Stimulated activated CD4-positive, alpha-beta T cell treated with anti-CD3 and anti-CD28 coated beads, Interleukin-1b, Interleukin-23, amount 100 ng/mL, for 4 hours (primary cell): ENCODE results near the gene FAM13A.
"Not testable (repeated sequence)": the region's sequence is repeated elsewhere in the genome, so short reads cannot be mapped to it uniquely, and the experiment has no call there.

ENCODE experiments used
- DNase-seq, 2 donors: peaks; one replicate each; pipeline ENCODE4 v3.0.0-alpha.2; 2020; ENCODE audit warnings: low read depth in 2 of 2

Gene FAM13A

DNA sequence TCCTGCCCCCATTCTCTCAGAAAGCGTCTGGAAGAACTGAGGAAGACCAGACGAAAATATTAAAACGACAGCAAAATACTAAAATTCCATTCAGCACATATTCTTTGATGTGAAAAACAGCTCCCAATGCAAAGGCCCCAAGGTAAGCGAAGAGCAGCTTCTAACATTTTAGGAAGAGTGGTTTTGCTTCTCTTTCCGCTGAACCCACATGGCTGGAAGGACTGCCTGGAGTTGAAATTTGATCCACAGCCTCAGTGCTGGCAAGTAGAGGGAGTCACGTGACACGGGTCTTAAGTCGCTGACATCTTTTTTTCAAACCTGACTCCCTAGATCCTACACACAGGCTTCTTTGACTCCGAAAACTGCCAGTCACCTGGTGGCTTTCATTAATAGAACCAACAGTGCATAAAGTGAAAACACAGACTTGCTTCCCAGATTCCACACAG lies at the start of gene FAM13A:
Gene FAM13A, minus strand, starts transcription at position 233 of the 446 bp plus-strand sequence. Its CDS starts 221 bp downstream, at position 12.
- DNase-seq = no peak

DNA sequence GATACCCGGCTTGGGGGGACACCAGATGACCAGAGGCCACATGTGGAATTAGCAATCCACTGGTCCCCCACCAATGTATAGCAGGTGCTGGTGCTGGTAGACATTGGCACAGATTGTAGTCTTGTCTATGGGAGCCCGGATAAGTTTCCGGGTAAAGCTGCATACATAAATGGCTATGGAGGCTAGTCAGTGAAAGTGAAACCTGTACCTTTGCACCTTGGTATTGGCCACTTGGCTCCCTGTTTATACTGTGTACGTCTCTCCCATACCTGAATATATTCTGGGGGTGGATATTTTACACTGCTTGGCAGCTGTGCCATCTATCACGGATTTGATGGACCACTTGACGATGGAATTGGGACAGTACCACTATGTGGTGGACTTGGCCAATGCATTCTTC lies 48.7 kb upstream of the FAM13A start:
- DNase-seq = no peak

DNA sequence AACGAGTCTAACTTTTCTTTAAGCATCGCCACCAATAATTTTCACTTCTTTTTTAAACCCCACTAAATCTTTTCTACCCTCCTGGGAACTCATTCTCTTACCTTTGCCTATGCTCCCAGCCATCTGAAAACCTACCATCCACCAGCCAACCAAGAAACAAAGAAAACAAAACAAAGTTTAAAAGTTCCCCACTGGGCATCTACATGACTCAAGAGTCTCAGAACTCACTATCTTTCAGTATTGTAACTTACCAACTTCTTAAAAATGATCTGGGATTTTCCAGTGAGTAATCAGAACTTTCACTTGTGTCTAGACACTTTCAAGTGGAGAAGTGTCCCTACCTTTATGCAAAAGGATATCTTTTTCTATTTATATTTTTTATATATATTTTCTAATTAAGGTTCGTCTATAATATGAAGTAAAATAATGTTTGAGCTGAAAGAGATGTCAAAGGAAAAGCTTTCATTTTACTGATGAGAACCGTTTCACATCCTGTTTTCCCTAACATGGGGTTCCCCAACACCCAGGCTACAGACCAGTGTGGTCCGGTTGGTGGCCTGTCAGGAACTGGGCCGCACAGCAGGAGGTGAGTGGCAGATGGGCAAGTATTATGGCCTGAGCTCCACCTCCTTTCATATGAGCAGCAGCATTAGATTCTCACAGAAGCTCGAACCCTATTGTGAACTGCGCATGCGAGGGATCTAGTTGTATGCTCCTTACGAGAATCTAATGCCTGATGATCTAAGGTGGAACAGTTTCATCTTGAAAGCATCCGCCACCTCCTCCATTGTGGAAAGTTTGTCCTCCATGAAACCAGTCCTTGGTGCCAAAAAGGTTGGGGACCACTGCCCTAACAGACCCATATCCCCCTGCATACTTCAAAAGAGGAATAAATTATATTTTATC lies 44.5 kb upstream of the FAM13A start:
- DNase-seq = no peak

DNA sequence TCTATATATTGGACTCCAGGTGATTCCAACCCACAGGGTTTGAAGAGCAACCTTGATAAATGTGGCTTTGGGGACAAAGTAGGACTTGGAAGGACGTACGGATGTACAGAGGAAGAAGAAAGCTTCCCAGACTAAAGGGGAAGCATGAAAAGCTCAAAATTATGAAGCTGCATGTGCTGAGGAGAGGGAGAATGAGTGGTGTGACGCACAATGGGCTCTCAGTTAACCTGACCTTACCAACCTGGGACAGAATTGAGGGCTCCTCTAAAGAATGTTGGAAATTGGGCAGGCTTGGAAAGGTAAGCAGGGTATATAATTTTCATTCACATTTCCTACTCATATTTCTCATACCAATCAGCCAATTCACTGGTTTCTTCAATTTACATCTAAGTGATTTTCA lies 43.9 kb upstream of the FAM13A start:
- DNase-seq = no peak

DNA sequence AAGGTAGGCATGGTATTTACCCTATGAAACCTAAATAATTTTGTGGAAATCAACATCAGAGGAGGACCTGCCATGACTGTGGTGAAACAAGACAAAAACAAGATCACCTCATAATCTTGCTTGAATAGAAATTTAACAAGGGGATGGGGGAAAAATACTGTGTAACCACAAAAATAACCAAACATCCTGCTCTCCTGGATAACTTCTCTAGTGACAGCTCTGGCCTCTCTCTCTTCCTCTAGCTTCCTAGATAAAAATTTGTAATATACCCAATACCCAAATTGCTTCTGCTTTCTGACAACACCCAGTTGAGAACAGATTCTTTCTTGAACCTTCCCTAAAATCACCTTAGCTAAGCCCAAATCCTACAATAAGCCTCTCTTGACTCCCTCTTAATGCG lies 42.5 kb upstream of the FAM13A start:
- no peak for DNase-seq

DNA sequence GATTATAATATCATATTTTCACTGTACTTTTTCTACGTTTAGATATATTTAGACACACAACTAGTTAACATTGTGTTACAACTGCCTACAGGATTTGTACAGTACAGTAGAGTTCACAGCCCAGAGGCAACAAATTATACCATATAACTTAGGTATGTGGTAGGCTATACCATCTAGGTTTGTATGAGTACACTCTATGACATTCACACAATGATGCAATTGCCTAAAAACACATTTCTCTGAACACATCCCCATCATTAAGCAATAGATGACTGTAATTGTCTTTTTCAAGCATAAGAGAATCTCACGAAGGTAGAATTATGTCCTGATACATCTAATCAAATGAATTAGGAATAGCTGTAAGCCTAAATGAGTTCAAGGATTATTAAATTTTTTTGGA lies 42.0 kb upstream of the FAM13A start:
- no peak for DNase-seq

DNA sequence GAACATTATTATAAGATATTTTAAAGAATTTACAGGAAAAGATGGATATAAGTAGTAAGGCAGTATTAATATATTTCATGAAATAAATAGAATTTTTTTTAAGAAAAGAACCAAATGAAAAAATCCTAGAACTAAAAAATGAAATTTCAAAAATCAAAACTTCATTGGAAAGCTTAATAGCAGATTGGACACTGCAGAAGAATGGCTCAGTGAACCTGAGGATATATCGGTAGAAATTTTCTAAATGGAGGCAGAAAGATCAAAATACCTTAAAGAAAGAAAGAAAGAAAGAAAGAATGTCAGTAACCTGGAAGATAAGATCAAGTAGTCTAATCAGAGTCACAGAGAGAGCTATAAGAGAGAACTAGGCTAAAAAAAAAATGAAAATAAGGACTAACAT lies 21.3 kb upstream of the FAM13A start:
- DNase-seq = no peak

DNA sequence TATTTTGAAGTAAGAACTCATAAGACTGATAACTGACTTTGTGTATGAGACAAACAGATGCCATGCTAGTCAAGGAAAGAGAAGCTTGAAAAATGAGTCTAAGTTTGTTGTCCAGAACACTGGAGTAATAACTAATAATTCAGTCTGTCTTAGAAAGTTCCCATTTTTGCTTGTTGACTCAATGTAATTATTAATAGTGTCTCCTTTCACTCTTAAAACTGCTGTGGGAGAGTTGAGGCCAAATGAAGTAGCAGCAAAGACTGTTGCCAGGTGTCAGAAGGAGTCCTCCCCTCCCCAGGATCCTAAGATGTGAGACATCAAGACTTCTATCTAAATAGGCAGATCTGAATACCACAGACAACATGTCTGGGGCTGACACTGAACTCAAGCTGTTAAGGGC lies 20.8 kb upstream of the FAM13A start:
- no peak for DNase-seq

DNA sequence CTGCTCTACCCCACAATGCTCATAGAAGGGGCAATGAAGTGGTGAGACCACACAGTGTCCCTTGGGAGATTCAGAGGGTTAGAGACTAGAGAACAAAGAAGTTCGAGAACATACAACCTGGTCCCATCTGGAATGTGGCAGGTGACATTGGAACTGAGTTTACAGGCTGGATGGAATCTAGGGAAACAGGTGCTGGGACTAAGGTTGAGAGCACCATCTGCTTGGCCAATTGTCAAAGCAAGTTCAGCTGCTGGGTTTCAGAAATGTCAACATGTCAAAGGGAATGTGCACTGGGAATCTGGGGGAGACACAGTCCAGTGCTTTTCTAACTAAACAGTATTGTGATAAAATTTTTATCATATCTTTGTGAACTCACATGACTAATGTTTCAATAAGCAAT lies 15.9 kb upstream of the FAM13A start:
- no peak for DNase-seq

DNA sequence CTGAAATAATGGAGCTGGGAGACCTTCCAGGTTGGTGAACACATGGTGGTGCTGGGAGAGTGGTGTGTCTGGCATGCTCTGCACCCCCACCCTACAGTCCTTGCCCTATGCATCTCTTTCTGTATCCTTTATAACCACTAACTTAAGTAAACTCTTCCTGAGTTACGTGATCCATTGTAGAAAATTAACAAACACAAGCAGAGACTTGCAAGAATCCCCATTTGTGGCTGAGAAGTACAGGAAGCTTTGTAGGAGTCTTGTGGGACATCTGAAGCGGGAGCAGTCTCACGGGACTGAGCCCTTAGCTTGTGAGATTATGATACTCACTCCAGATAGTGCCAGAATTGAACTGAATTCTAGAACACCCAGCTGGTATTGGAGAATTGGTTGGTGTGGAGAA lies 14.3 kb upstream of the FAM13A start:
- no peak for DNase-seq

DNA sequence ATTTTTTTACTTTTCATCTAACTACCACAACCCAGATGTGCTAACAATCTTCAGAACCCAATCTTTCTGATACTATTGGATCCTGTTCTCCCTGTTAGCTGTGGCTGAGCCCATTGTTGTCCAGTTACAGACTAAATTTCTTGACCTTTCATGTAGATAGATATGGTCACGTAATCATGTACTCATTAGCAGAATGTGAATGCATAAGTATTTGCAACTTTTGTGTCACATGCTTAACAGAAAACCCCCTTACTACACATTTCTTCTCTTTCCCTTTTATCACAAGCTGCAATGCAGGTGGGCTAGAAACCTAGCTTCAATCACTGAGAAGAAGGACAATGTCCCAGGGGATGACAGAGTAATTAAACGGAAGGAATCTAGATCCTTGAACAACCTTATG lies 13.1 kb upstream of the FAM13A start:
- DNase-seq = no peak

DNA sequence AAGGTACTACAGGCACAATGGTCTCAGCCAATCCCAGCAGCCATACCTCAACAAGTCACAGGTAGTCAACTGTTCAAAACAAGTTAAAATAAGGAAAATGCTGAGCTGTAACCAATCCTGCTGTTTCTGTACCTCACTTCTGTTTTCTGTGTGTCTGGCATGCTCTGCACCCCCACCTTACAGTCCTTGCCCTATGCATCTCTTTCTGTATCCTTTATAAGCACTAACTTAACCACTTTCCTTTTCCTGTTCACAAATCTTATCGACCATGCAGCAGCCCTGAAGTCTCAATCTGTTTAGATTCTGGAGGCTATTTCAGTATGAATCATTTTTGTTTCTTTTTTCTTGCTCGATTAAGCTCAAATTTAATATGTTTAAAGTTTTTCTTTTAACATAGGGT lies 12.5 kb upstream of the FAM13A start:
- DNase-seq = no peak

DNA sequence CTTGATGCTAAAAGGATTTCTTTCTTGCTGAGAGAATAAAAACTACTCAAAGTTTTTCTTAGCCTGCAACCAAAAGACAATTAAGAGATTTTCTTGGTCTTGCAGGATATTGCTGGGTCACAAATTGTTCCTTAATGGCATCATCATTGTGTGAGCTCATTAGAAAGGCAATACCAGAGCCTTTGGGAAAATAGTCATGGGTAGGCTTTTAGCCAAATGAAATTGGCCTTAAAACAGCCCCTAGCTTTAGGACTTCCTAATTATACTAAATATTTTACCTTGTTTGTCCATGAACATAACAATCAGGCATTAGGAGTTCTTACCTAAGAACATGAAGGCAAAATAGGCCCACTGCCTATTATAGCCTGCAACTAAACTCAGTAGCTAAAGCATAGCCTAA lies 10.4 kb upstream of the FAM13A start:
- DNase-seq = no peak

DNA sequence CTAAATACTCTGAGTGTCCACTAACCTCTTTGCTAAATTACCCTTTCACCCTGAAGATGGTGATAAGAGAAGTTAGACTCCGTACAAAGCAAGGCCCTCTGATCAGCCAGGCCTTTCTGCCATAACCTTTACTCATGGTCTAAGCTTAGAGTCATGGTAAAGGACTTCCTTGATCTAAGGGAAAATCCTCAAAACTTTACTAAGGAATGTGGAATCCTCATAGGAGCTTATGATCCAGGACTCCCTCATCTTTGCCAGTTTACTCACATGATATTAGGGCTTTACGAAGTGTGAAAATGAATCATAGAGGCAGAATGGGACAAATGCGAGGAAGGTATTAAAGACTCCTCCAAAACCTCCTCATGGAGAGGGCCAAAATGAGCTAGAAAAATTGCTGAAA lies 7.9 kb upstream of the FAM13A start:
- no peak for DNase-seq

DNA sequence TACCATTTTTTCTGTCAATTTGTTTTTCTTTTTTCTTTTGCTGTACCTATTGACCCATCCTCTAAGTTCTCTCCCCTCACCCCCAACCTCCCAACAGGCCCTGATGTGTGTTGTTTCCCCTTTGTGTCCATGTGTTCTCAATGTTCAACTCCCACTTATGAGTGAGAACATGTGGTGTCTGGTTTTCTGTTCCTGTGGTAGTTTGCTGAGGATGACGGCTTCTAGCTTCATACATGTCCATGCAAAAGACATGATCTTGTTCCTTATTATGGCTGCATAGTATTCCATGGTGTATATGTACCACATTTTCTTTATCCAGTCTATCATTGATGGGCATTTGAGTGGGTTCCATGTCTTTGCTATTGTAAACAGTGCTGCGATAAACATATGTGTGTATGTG lies 859 bp upstream of the FAM13A start:
- not testable (repeated sequence) for DNase-seq

DNA sequence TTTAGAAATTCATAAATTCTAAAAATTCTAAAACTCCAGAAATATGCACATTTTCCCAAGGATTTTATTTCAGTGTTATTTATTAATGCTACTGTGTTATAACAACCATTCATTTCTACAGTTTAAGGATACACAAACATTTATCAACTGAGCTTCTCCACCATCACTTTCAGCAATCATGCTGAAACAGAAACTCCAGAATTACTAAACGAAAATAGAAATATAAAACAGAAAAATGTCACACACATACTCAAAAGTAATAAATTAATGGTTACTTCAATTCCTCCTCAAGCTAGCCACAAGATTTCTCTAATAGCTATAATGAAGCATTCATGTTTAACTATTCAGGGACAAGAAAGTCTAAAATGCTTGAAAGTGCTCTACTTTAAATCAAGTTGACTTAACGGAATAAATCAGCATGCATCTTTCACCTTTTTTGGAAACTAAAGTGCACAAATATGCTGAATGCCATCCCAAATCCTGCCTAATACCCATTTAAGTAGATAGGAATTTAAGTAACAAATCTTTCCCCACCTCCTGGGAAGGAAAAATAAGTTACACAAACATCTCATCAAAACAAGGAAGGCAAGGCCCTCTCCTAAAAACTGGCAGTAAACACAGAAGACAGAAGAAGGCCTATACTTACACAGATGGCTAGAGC lies 563 bp downstream of the FAM13A start:
- no peak for DNase-seq

DNA sequence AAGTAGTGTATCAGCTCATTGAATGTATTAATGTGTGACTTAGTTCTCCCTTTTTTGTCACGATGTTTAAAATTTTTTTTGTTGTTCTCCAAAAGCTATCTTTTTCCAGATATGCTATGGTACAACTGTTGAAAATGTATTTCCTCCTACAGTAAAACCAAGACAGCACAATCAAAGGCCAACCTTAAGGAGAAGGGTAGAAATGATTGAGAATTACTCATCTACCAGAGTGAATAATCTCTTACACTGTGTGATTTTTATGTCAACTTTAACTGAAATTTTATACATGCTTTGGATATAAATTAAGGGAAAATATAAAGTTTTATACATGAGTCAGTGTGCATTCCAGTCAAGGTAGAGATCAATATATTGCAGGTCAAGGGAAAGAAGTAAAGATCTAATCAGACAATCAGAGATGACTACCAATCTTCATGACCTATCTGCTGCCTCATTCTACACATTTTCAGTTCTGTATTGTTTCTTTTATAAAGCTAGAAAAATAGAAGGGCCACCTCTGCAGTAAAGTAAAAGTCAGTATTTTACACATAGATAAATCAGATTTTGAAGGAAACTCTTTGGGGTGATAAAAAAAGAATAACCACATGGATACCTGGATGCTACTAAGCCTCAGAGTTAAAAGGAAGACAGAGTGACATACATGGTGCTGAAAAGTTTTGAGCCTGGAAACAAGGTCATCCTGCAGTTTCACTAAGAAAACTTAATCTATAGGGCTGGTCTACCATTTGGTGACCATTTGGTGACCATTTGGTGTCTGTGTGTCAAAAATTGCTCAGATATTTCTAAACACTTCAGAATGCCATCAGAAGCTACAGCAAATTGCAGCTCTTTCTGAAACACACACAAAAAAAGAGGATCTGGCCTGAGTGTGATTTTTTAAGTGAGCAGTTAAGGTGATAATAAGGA lies 1.6 kb downstream of the FAM13A start:
- no peak for DNase-seq

DNA sequence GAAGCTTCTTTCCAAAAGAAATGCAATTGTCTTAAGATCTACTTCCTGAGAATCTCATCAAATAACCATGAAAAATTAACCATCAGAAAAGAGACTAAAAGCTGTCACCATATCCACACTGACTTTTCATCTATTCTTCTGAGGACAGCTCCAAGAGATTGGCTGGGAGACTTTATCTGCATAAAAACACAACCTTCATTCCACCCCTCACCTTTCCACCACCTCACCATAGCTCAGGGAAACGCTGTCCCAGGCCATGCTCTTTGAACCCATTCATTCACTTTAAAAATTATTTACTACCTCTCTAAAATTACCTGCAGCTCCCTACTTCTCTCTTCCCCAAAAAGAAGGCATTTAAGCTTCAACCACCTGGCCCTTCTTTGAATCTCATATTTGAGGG lies 2.4 kb downstream of the FAM13A start:
- no peak for DNase-seq

DNA sequence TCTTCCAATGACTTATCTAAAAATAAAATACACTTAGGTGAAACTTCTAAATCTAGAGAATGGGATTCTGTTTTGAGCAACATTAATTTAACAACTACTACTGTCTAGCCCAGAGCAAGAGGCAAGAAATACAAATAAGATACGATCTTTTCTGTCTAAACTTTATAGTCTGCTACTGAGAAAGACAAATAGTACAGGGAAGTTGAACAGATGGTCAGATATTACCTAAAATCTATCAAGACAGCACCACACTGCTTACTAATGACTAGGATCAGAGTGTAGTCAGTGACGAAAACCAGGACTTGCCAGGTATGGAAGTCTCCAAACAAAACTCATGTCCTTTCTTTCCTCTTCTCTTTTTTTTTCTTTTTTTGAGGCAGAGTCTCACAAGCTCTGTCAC lies 7.1 kb downstream of the FAM13A start:
- no peak for DNase-seq

DNA sequence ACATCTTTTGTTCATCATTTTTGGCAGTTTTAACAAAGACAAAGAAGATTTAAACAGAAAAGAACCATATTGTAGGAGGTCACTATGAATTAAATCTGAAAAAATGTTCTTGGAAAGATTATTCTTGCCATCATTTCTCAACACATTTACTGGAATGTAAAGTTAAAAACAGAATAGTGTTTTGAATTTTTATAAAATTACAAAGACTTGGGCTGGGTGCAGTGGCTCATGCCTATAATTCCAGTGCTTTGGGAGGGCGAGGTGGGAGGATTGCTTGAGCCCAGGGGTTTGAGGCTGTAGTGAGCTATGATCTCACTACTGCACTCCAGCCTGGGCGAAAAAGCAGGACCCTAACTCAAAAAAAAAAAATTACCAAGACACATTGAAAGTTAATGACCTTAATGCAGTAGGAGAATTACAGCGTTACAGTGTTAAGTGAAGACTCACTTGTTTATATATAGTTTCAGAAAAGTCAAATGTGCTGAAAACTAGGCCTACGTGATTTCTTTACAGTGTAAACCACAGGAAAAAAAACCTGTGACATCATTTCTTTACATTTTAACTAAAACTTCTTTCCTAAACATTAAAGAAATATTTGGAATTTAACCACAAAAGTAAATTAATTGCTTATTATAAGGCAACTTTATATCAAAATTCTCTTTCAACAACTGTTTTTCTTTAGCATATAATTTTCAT lies 7.9 kb downstream of the FAM13A start:
- no peak for DNase-seq

DNA sequence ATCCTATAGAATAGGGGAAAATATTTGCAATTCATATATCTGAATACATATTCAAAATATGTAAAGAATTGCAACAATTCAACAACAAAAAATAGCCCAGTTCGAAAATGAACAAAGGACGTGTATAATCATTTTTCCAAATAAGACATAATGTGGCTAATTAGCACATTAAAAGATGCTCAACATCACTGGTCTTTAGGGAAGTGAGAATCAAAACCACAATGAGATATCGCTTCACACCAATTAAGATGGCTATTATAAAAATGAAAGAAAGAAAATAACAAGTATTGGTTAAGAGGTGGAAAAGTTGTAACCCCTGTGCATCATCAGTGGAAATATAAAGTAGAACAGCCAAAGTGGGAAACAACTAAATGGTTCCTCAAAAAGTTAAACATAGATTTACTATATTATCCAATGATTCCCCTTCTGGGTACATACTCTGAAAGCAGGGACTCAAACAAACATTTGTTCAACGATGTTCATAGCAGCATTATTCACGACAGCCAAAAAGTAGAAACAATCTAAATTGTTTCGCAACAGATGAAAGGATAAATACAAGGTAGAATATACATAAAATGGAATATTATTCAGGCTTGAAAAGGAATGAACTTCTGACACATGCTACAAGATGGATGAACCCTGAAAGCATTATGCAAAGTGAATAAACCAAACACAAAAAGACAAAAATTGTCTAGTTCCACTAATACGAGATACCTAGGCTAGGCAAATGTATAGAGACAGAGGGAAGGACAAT lies 12.7 kb downstream of the FAM13A start:
- no peak for DNase-seq
